GM12878 (cell line): ENCODE results near the gene DGKI. TPM values are rescaled to one million over a fixed set of nuclear protein-coding genes. Genes with fewer than 3 reads are reported as not detected.

Experiments
- ATAC-seq: fragments of 200-7000 bp; cut with Tn5 transposase; 3 replicates; pipeline ENCODE4 v1.9.1; 2020; ENCODE audit warnings: mild to moderate bottlenecking, moderate library complexity
- BruUV-seq: library from RNA; stranded (reverse); fragments of 400-500 nt; replicated peaks from 2 replicates; lab custom pipeline; 2021; lab: Mats Ljungman, UMichigan
- CTCF ChIA-PET: fragments of 300-600 bp; sonication (Branson Sonifier 250); formaldehyde crosslinking; extraction: SDS; loops from one replicate; lab custom pipeline; 2021; ENCODE audit warnings: inconsistent platforms; lab: Yijun Ruan, JAX
- POLR2A ChIA-PET: fragments of 350-600 bp; formaldehyde crosslinking; extraction: SDS; loops from one replicate; lab custom pipeline; 2021; ENCODE audit warnings: inconsistent platforms; lab: Charles Lee
- RAD21 ChIA-PET: fragments of 300-600 bp; sonication (Branson Sonifier 250); formaldehyde crosslinking; loops from one replicate; lab custom pipeline; 2023; ENCODE audit warnings: antibody characterized with exemption; ENCODE audit not compliant: unreplicated experiment; lab: Charles Lee
- SMC1A ChIA-PET: fragments of 300-600 bp; sonication (Branson Sonifier 250); formaldehyde crosslinking; loops from one replicate; lab custom pipeline; 2023; ENCODE audit not compliant: unreplicated experiment, uncharacterized antibody; lab: Charles Lee
- DNase-seq: peaks from one replicate; pipeline ENCODE4 v3.0.0-alpha.2; 2011; ENCODE audit warnings: low read depth, low spot score
- FAIRE-seq: peaks from 3 replicates; lab custom pipeline; 2011; peaks lifted over from hg19 to GRCh38; lab: Jason Lieb, UNC
- H2AFZ ChIP-seq: 2 replicates; pipeline ENCODE4 v1.6.0; 2011; ENCODE audit warnings: low read depth, low read length, control low read depth; ENCODE audit not compliant: control insufficient read depth
- H3K27ac ChIP-seq: 2 replicates; pipeline ENCODE4 v1.5.1; 2011; ENCODE audit warnings: control low read depth; ENCODE audit not compliant: control insufficient read depth, insufficient read depth
- H3K27me3 ChIP-seq, 2 experiments: replicated peaks in 1 of 2; 2 replicates each; pipeline versions ENCODE4 v1.6.0 to v1.6.1; 2011; ENCODE audit warnings: low read length in 1 of 2; ENCODE audit not compliant: control insufficient read depth in 2 of 2, insufficient read depth in 2 of 2
- H3K36me3 ChIP-seq, 2 experiments: 2 replicates each; pipeline ENCODE4 v1.5.1; 2011; ENCODE audit warnings: low read length in 1 of 2; ENCODE audit not compliant: control insufficient read depth in 2 of 2, insufficient read depth in 2 of 2
- H3K4me1 ChIP-seq: 2 replicates; pipeline ENCODE4 v1.6.1; 2011; ENCODE audit warnings: mild to moderate bottlenecking, low read length, moderate library complexity, mixed read lengths; ENCODE audit not compliant: control insufficient read depth, insufficient read depth
- H3K4me2 ChIP-seq: 2 replicates; pipeline ENCODE4 v1.6.0; 2011; ENCODE audit warnings: control low read depth; ENCODE audit not compliant: control insufficient read depth, insufficient read depth
- H3K4me3 ChIP-seq: fragments of 200-600 bp; sonication (generic); 2 replicates; pipeline ENCODE4 v1.5.1; 2016
- H3K79me2 ChIP-seq: 2 replicates; pipeline ENCODE4 v1.6.0; 2011; ENCODE audit warnings: low read length; ENCODE audit not compliant: control insufficient read depth, insufficient read depth
- H3K9ac ChIP-seq: 2 replicates; pipeline ENCODE4 v1.8.0; 2011; ENCODE audit warnings: low read length, control low read depth, mixed read lengths; ENCODE audit not compliant: control insufficient read depth, insufficient read depth
- H3K9me3 ChIP-seq: replicated peaks from 3 replicates; pipeline ENCODE4 v1.5.1; 2011; ENCODE audit warnings: mild to moderate bottlenecking, low read length; ENCODE audit not compliant: control insufficient read depth, insufficient read depth
- H4K20me1 ChIP-seq: 2 replicates; pipeline ENCODE4 v1.6.0; 2011; ENCODE audit not compliant: control insufficient read depth, insufficient read depth
- BACH1 ChIP-seq: fragments of 450-650 bp; IDR thresholded peaks from 2 replicates; pipeline ENCODE4 v1.6.1; 2017; ENCODE audit warnings: mild to moderate bottlenecking, borderline replicate concordance
- CHD4 ChIP-seq: fragments of 200-600 bp; sonication (generic); IDR thresholded peaks from 2 replicates; pipeline ENCODE4 v1.6.1; 2016; ENCODE audit warnings: mild to moderate bottlenecking
- CREM ChIP-seq: IDR thresholded peaks from 2 replicates; pipeline ENCODE4 v1.6.1; 2014; ENCODE audit warnings: antibody characterized with exemption, low read depth
- IKZF2 ChIP-seq, 2 experiments: fragments of 450-650 bp; IDR thresholded peaks; 2 replicates each; pipeline ENCODE4 v1.6.1; 2017; ENCODE audit warnings: mild to moderate bottlenecking in 2 of 2, moderate library complexity in 2 of 2
- MTA2 ChIP-seq: fragments of 450-650 bp; IDR thresholded peaks from 2 replicates; pipeline ENCODE4 v1.6.1; 2016; ENCODE audit warnings: low read depth, mild to moderate bottlenecking, moderate library complexity
- MYC ChIP-seq: IDR thresholded peaks from 2 replicates; pipeline ENCODE4 v1.6.1; 2011; ENCODE audit warnings: mild to moderate bottlenecking, low read length, moderate library complexity, inconsistent platforms; ENCODE audit not compliant: insufficient read depth, insufficient replicate concordance, insufficient read length, severe bottlenecking
- NR2C1 ChIP-seq: fragments of 450-650 bp; IDR thresholded peaks from 2 replicates; pipeline ENCODE4 v1.6.1; 2017; ENCODE audit warnings: antibody characterized with exemption, mild to moderate bottlenecking, moderate library complexity
- REST ChIP-seq: IDR thresholded peaks from 2 replicates; pipeline ENCODE4 v1.6.1; 2012; ENCODE audit warnings: mild to moderate bottlenecking, low read depth, low read length
- RUNX3 ChIP-seq: IDR thresholded peaks from 2 replicates; pipeline ENCODE4 v1.6.1; 2012; ENCODE audit warnings: low read length, inconsistent platforms
- ZBTB11 ChIP-seq: fragments of 450-650 bp; formaldehyde crosslinking; IDR thresholded peaks from 2 replicates; pipeline ENCODE4 v1.5.0; 2022; ENCODE audit warnings: mild to moderate bottlenecking, missing genetic modification characterization
- WGBS: methylation state at CpG from one replicate; pipeline ENCODE4 v1.1.6; 2016; ENCODE audit warnings: low lambda C conversion rate; ENCODE audit not compliant: insufficient replicate concordance, insufficient coverage; ENCODE audit errors: missing lambda C conversion rate; 5-methylcytosine and 5-hydroxymethylcytosine counted together
- in situ Hi-C: fragments of 300-500 bp; cut with MboI; formaldehyde crosslinking; loops from 9 replicates; pipeline ENCODE4 v1.14.3; 2018; ENCODE audit warnings: mixed read lengths
- intact Hi-C: fragments of 100-400 bp; cut with micrococcal nuclease; formaldehyde crosslinking; loops from one replicate; pipeline ENCODE4 v1.14.2; 2022; ENCODE audit not compliant: unreplicated experiment
- polyA plus RNA-seq, 11 experiments: library from polyadenylated mRNA; depleted of rRNA in 4 of 11; unstranded in 6 of 11; stranded (reverse) in 5 of 11; fragments of >200 nt; fragmentation: Nextera tagmentation in 4 of 11; fragmentation: Illumina TruSeq in 1 of 11; extraction: Ambion mirVana in 4 of 11; extraction: Trizol in 1 of 11; gene quantifications; 1 replicate in 1 of 11; 2 replicates in 10 of 11; pipeline versions ENCODE4 v1.2.1 to v1.2.3, GENCODE V29; 2011 to 2016; ENCODE audit warnings: inconsistent platforms in 2 of 11, missing spikeins in 2 of 11, low read depth in 1 of 11
- total RNA-seq, 4 experiments: library from RNA; depleted of rRNA in 3 of 4; stranded (reverse); fragments of >200 nt in 3 of 4; fragmentation: Illumina TruSeq in 1 of 4; extraction: Trizol in 1 of 4; gene quantifications; 2 replicates each; pipeline versions ENCODE4 v1.2.1 to v1.2.3, GENCODE V29; 2013 to 2021

Gene DGKI
- total and polyA plus RNA-seq, 10 of the 15 experiments (the other 5 are each of a cell fraction or from before 2014, with no cell fraction given) = 10.4 to 37.1 (median 22.1) TPM

- ChIA-PET RAD21 (no interaction called here), CTCF (no interaction called here), POLR2A (no interaction called here), SMC1A (interaction anchor here (0.6 to 1.5 kb wide), 2 partner anchors 10 to 366 kb away, joined by 3 to 4 read pairs; no protein-coding TSS in a partner anchor)
- no peak for TF ChIP-seq CHD4
- no peak for TF ChIP-seq RUNX3
- TF ChIP-seq MYC = no peak
- TF ChIP-seq REST = no peak
- TF ChIP-seq BACH1 = no peak
- TF ChIP-seq IKZF2 (IDR thresholded peaks at IDR 0.05) = no peak
- TF ChIP-seq NR2C1 = no peak
- TF ChIP-seq ZBTB11 = no peak
- no peak for TF ChIP-seq MTA2
- no peak for TF ChIP-seq CREM
- H3K4me2 ChIP-seq = no peak overlapping the region
- BruUV-seq = no TSS peak
- no peak overlapping the region for H2AFZ ChIP-seq
- no peaks in the 10 kb centered on the region for H3K79me2 ChIP-seq
- H3K9ac ChIP-seq = no peak overlapping the region
- FAIRE-seq (no peak), DNase-seq (no peak), ATAC-seq (no peak)
- H3K4me3 ChIP-seq = no peak overlapping the region
- H3K27ac ChIP-seq = no peak overlapping the region
- no peaks in the 10 kb centered on the region for H3K9me3 ChIP-seq
- 9% methylated on average over 3 of the region's 3 CpGs for WGBS
- H3K4me1 ChIP-seq = no peaks in the 10 kb centered on the region
- H3K36me3 ChIP-seq = no peaks in the 10 kb centered on the region
- H3K27me3 ChIP-seq = no peaks in the 10 kb centered on the region
- intact Hi-C loops (no loop called here), in situ Hi-C loops (no loop called here)
- no peaks in the 10 kb centered on the region for H4K20me1 ChIP-seq
These were observed 340.7 kb downstream of the DGKI start for GRCh38 chr7:137506031-137506430.
